ENCODE results near the gene NLRC3. TPM values are rescaled to one million over a fixed set of nuclear protein-coding genes. Genes with fewer than 3 reads are reported as not detected.
A peak's percentile ranks its signal among the peaks of the same experiment; 100 is the strongest.
"Not testable (repeated sequence)": the region's sequence is repeated elsewhere in the genome, so short reads cannot be mapped to it uniquely, and the experiment has no call there.

Gene NLRC3
- total RNA-seq, 2 donors from 2014 or later = 0.81 to 1.0 TPM

DNA sequence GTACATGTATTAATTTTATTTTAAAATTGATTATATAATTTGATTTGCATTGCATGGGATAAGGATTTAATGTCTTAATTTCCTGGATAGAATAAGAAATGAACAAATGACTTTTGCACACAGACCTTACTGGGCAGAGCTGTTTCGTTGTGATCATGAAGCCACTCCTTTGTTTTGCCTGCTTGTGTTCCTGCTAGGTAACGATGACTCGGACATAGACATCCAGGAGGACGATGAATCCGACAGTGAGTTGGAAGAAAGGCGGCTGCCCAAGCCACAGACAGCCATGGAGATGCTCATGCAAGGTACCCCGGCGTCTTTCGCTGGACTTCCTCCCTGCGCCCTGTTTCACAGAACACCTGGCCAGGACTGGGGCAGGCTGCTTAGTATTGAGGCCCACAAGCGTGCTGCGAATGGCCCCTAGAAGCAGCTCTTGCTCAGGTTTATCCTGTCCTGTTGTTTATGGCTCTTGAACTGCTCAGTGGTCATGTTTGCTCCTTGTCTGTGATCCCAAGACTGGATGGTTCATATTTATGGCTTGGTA is 46.8 kb downstream of the NLRC3 start:
- no peak for DNase-seq (ENCODE audit: low spot score)
- intact Hi-C loops (cut with DNase I) = no loop called here

DNA sequence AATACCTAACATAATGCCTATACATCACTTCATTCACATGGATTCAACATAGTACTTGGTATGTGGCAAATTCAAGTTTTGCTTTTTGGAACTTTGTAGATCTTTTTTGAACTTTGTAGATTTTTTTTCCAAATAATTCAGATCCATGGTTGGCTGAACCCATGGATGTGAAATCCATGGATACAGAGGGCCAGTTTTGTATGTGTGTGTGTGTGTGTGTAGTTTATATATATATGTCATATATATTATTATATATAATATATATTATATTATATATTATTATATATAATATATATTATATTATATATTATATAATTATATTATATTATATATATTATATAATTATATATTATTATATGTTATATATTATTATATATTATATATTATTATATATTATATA is 48.0 kb downstream of the NLRC3 start:
- no peak for DNase-seq (ENCODE audit: low spot score)
- intact Hi-C loops (cut with DNase I) = no loop called here

DNA sequence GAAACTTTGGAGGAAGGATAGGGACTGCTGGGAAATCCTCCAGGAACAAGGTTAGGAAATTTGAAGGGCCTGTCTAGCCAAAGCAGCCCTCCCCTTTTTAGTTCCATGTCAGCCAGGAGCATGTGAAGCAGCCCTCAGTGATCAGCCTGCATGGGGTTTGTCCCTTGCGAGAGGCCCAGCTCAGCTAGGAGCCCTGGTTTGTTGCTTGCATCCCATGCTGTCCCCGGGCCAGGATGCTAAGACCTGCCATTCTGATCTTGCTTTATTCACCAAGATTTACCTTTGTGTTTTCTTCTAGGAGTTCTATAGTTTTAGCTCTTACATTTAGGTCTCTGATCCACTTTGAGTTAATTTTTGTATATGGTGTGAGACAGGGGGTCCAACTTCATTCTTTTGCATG is 48.8 kb downstream of the NLRC3 start:
- intact Hi-C loops (cut with DNase I) = no loop called here
- DNase-seq (ENCODE audit: low spot score) = no peak

DNA sequence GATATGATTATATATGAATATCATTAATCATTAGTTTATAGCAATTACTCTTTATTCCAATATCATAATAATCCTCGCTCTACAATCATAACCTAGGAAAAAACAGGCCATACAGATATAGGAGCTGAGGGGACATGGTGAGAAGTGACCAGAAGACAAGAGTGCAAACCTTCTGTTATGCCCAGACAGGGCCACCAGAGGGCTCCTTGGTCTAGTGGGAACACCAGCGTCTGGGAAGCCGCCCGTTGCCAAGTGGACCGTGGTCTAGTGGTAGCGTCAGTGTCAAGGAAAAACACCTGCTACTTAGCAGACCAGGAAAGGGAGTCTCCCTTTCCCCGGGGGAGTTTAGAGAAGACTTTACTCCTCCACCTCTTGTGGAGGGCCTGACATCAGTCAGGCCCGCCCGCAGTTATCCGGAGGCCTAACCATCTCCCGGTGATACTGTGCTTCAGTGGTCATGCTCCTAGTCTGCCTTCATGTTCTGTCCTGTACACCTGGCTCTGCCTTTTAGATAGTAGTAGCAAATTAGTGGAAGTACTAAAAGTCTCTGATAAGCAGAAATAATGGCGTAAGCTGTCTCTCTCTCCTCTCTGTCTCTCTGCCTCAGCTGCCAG is 49.9 kb downstream of the NLRC3 start:
- intact Hi-C loops (cut with DNase I) = not testable (repeated sequence)
- DNase-seq (ENCODE audit: low spot score) = peak; percentile 94

DNA sequence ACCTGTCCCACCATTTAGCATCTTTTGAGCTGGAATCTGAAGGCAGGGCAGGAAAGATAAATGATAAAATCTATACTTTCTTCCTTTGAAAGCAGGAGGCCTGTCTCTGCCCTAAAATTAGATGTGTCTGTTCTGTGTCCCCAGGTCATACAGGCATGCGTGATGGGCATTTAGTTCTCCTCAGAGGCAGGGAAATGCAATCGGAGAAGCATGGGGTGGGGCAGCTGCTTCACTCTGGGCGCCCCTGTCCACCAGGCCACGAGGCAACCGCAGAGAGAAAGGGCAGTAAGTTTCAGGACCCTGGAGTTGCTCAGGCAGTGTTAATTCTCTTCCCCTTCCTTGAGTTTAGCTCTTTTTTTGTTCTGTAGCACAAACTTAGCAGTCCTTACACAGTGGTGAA is 51.3 kb downstream of the NLRC3 start:
- intact Hi-C loops (cut with DNase I) = no loop called here
- DNase-seq (ENCODE audit: low spot score) = no peak

DNA sequence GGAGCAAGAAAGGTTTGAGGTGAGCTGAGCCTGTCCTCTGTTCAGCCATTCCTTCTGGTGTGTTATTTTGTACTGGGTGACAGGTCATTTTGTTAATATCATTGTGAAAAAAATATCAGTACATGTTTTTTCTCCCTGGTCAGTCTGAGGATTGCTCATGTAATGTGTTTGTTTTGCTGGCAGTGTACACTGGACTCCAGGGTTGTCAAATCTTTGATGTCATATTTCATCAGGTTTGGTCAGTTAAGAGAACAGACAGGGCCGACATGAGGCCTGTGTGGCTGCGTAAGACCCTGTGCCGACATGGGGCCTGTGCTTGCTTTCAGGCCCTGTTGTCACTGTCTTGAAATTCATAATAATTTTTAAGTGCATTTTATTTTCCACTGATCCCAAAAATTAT is 53.9 kb downstream of the NLRC3 start:
- intact Hi-C loops (cut with DNase I) = no loop called here
- no peak for DNase-seq (ENCODE audit: low spot score)

DNA sequence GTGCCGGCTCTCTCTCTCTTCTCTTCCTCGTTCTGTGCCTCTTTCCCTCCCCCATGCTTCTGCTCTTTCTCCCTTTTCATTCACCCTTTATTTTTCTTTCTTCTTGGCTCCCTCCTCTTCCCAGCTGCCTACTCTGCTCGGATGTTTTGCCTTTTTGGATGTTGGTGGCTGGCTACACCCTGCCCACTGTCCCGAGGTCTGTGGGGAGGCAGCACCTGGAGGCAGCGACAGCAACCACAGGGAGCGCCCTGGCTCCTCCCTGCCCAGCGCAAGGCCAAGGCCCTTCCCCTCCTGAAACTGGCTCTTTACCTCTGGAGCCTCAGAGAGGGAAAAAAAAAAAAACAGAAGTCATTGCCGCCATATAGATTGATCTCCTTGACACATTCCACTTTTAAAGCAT is 56.4 kb downstream of the NLRC3 start:
- peak; percentile 41 for DNase-seq (ENCODE audit: low spot score)
- intact Hi-C loops (cut with DNase I) = no loop called here

DNA sequence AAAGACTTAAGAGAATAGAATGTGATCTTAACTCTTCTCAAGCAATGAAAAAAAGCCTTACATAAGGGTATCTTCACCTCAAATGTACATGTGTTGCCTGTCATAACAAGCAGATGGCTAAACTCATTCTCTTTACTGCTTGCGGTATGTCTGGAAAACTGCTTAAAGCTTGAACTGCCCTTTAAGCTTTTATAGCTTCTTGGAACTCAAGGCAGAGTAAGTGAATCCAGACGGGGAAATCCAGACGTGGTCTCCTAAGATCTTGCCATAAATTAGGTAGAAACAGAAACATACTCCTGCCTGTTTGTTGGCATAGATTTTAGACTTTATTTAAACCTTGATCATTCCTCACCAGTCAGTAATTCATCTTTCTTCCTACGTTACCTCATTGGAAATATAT is 56.8 kb downstream of the NLRC3 start:
- no peak for DNase-seq (ENCODE audit: low spot score)

DNA sequence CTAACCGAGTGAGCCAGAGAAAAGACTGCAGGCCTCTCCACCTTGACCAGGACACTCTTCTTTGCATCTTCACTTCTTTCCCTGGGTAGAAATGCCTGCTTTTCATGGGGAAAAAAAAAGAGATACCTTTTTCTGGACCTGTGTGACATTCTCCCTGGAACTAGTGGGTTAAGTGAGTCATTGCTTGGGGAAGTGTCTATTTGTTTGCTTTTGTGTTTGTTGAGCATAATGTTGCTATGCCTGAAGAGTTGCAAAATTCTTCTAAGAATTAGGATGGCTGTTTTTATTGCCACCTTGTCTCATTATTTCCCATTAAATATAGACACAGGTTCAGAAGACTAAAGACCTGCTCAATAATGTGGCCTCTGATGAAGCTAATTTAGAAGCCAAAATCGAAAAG is 57.6 kb downstream of the NLRC3 start:
- intact Hi-C loops (cut with DNase I) = no loop called here
- no peak for DNase-seq (ENCODE audit: low spot score)

More for the DNA sequence above, 56.8 kb downstream of the NLRC3 start:
- intact Hi-C loops (cut with DNase I) = no loop called here

DNA sequence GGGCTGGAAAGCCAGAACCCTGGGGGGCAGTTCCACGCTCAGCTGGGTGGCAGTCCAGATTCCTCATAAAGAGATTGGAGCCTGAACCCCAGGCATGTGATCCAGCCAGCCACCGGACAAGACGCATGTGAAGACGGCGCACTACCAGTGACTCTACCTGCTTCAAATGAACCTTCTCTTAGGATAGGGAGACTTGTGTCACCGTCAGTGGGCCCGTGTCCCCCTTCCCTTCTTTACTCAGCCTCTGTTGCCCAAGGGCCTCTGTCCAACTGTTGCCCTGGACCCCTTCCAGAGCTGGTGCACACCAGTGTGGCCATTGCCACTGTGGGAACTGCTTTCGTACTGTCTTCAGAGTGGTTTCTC is 58.2 kb downstream of the NLRC3 start:
- intact Hi-C loops (cut with DNase I) = no loop called here
- peak; percentile 17 for DNase-seq (ENCODE audit: low spot score)

DNA sequence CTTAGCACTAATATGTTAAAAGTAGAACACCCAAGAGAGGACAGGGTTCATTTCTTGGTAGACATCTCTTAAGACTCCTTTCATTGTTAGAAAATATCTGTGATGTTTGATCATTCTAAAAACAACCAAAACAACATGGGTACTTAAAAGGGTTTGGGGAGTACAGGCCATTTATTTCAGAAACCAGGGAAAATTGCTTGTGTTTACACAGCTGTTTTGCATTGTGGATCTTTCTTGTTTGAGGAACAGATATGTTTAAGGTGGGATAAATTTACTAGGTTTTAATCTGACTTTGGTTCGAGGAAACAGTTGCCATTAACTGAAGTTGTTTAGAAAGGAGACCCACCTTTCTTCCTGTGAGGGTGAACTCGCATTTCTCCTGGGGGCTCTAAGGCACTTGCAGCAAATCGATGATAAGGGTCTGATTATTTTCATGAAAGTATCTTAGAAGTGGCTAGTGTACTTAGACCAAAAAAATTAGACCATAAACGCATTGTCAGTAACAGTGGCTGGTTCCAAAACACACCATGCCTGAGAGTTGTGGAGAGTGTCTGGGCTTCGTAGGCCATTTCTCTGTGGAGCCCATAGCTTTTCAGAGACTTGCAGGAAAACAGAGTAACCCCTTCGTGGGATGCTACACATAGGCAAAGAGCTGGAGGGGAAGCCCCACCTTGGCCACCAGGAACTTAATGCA is 58.8 kb downstream of the NLRC3 start:
- DNase-seq (ENCODE audit: low spot score) = no peak
- intact Hi-C loops (cut with DNase I) = no loop called here

DNA sequence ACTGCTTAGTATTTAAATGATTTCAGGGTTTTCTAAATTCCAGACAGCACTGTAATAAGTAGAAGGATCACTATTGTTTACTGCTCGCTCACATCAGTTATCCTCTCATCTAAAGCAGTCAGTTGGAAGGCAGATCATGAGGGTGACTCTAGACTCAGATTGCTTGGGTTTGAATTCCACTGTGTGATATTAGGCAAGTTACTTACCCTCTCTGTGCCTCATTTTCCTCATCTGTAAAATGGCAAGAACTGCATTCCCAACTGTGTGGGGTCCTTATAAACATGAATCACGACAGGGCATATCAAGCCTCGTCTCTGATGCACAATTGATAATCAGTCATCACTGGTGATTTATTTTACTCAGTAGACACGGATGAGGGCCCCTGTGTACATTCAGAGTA is 61.3 kb downstream of the NLRC3 start:
- DNase-seq (ENCODE audit: low spot score) = no peak
- intact Hi-C loops (cut with DNase I) = no loop called here

DNA sequence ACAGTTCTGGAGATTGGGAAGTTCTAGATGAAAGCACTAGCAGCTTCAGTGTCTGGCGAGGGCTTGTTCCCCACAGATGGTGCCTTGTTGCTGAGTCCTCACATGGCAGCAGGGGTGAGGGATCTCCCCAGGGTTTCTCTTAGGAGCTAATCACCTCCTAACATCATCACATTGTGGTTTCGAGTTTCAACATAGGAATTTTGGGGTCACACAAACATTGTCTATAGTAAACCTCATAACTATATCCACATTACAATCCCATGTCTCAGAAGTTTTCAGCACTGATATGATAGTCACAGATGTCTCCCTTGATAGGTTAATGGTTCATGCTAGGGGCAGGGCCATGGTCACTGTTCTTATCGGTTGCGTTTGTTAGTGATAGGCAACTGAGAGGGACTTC is 62.6 kb downstream of the NLRC3 start:
- intact Hi-C loops (cut with DNase I) = no loop called here
- no peak for DNase-seq (ENCODE audit: low spot score)

DNA sequence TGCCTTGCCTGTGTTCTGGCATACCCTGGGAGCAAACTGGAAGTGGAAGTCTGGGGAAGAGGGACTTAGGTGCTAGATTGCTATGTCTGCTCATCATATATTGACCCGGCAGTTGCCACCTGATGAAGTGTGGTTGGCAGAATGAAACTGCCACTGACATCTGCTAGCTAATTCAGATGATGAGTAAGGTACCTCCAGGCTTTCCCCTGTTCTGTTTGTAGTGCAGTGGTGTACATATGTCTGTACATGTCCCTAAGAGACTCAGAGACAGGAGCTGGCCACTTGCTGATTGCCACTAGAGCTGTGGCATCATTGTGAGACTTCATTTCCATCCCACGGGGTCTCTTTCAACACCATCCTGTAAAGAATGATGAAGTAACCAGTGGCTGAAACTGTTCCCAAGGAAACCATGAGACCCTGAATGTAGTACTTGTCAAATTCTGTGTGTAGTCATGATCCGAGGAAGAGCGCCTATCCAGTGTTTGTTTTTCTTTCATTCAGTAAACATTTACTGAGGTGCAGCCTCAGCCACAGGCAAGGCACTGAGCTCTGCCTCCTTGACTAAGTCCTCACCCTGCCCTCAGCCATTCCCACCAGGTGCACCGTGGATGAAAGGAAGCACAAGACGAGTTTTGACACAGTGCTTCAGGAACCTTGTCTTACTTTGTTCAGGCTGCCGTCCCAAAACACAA is 63.2 kb downstream of the NLRC3 start:
- intact Hi-C loops (cut with DNase I) = no loop called here
- peak; percentile 20 for DNase-seq (ENCODE audit: low spot score)

DNA sequence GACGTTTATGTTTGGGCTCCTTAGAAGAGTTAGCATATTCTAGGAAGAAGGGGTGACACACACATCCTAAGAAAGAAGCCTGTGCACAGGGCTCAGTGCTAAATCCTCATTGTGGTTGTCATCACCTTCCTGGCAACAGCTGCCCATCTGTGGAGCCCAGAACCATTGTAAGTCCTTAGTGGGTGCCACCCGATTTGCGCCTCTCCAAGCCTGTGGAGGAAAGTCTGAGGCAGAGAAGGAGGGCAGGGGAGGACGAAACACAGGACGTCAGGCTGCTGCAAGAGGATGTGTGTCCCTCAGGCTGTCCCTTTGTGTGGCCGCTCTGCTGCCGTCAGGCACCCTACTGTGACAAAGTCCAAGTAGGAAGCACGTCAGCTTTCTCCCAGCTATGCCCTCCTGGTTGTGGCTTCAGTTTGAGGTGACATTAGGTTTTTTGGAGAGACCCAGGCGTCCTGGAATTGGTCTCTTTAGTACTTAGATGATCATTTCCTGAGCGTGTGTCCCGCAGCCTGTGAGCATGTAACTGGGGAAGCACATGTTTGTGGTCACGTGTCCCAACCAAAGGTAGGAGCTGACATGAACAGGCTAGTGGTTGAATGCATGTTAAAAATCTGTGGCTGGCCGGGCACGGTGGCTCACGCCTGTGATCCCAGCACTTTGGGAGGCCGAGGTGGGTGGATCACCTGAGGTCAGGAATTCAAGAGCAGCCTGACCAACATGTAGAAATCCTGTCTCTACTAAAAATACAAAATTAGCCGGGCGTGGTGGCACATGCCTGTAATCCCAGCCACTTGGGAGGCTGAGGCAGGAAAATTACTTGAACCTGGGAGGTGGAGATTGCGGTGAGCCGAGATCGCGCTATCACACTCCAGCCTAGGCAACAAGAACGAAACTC is 65.7 kb downstream of the NLRC3 start:
- intact Hi-C loops (cut with DNase I) = no loop called here
- peak; percentile 40 for DNase-seq (ENCODE audit: low spot score)

DNA sequence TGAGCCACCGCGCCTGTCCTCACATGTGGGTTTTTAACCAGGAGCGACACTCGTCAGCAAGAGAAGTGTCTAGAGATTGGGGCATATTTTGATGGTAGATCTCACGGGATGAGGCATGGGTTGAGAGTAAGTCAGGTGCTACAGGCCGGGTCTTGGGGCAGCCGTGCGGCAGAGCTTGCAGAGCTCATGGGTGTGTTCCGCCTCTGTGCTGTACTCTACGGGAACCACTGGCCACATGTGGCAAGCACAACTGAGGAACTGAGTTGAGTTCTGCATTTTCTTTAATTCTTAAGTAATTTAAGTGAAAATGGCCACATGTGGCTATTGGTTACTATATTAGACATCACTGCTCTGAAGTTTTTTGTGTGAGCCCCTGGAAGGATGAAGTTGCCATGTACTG is 66.8 kb downstream of the NLRC3 start:
- intact Hi-C loops (cut with DNase I) = no loop called here
- DNase-seq (ENCODE audit: low spot score) = peak; percentile 48

DNA sequence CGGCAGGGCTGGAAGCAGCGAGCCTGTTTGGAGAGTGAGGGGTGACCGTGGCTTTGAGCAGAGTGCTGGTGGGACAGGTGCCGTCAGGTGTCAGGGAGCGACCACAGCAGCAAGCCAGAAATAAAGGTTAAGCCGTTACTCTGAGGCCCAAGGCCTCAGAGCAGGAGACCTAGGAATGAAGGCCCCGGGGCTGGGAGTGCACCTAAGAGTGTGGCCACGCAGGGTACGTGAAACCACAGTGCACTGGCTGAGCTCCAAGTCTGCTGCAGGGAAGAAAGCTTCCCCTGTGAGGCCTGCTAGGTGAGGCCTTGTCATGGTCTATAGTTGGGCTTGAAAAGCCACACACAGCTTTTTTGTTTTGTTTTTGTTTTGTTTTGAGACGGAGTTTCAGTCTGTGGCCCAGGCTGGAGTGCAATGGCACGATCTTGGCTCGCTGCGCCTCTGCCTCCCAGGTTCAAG is 67.7 kb downstream of the NLRC3 start:
- intact Hi-C loops (cut with DNase I) = no loop called here
- DNase-seq (ENCODE audit: low spot score) = peak; percentile 64

DNA sequence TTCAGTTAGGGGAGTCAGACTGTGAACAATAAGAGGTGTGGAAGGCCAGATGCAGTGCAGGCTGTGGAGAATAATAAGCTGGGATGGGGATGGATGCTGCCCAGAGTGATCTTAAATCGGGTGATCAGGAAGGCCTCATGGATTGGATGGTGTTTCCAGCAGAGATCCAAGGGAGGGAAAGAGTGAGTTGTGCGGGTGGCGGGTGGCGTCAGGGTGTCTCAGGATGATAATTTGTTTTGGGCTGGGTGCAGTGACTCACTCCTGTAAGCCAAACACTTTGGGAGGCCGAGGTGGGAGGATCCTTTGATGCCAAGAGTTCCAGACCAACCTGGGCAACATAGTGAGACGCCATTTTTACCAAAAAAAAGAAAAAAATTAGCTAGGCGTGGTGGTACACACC is 68.5 kb downstream of the NLRC3 start:
- DNase-seq (ENCODE audit: low spot score) = peak; percentile 37
- intact Hi-C loops (cut with DNase I) = no loop called here

DNA sequence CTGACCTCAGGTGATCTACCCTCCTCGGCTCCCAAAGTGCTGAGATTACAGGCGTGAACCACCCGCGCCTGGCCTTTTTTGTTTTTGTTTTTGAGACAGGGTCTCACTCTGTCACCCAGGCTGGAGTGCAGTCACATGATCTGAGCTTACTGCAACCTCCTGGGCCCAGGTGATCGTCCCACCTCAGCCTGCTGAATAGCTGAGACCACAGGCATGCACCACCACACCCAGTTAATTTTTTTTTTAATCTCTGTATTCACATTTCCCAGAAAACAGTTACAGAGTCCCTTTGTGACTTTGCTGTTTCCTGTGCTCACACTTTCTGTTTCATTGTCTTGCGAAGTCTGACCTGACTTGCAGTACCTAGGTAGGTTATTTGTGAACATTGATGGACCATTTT is 73.7 kb downstream of the NLRC3 start:
- intact Hi-C loops (cut with DNase I) = no loop called here
- peak; percentile 60 for DNase-seq (ENCODE audit: low spot score)

Measured in posterior vena cava (tissue), 2 donors.